HG03571 (cell line): Measurements from ENCODE around the gene FAS.
"Not testable (repeated sequence)": the region's sequence is repeated elsewhere in the genome, so short reads cannot be mapped to it uniquely, and the experiment has no call there.

Experiments used
- ATAC-seq: cut with Tn5 transposase; IDR thresholded peaks from one replicate; pipeline ENCODE4 v1.9.1; 2021; ENCODE audit not compliant: unreplicated experiment

FAS gene

GRCh38 chr10:88991899-88992320 lies 1.3 kb downstream of the FAS start:
- no peak for ATAC-seq

- ATAC-seq, result no peak
These were observed 2.4 kb downstream of the FAS start for GRCh38 chr10:88992921-88993524.

- no peak for ATAC-seq
These were observed 3.4 kb downstream of the FAS start for GRCh38 chr10:88994019-88994418.

- ATAC-seq, result no peak
These were observed 4.7 kb downstream of the FAS start for GRCh38 chr10:88995156-88995876.

GRCh38 chr10:88996927-88997326 lies 6.3 kb downstream of the FAS start:
- peak; percentile 43 for ATAC-seq

GRCh38 chr10:88999625-89000024 lies 9.0 kb downstream of the FAS start:
- ATAC-seq, result no peak

GRCh38 chr10:89001024-89001728 lies 10.6 kb downstream of the FAS start:
- no peak for ATAC-seq

- ATAC-seq, result no peak
These were observed 11.1 kb downstream of the FAS start for GRCh38 chr10:89001729-89002072.

GRCh38 chr10:89002226-89002978 lies 11.8 kb downstream of the FAS start:
- ATAC-seq, result no peak

- no peak for ATAC-seq
These were observed 12.7 kb downstream of the FAS start for GRCh38 chr10:89003344-89003743.

- ATAC-seq, result no peak
These were observed 16.7 kb downstream of the FAS start for GRCh38 chr10:89007129-89007893.

GRCh38 chr10:89018700-89019346 lies 28.2 kb downstream of the FAS start:
- ATAC-seq, result not testable (repeated sequence)

GRCh38 chr10:89019569-89020327 lies 29.1 kb downstream of the FAS start:
- no peak for ATAC-seq

GRCh38 chr10:89021526-89021925 lies 30.9 kb downstream of the FAS start:
- ATAC-seq, result not testable (repeated sequence)

- ATAC-seq, result no peak
These were observed 32.1 kb downstream of the FAS start for GRCh38 chr10:89022734-89023133.

- ATAC-seq, result no peak
These were observed 34.9 kb downstream of the FAS start for GRCh38 chr10:89025453-89025852.

- ATAC-seq, result no peak
These were observed 38.6 kb downstream of the FAS start for GRCh38 chr10:89029181-89029580.

- no peak for ATAC-seq
These were observed 39.3 kb downstream of the FAS start for GRCh38 chr10:89029785-89030437.

- no peak for ATAC-seq
These were observed 40.2 kb downstream of the FAS start for GRCh38 chr10:89030791-89031190.
